ENCODE results near the gene FDXR.

The FDXR gene

GRCh38 chr17:74901353-74902135 lies 28.8 kb upstream of the FDXR start:
- no peak for DNase-seq (ENCODE audit: insufficient read length, low spot score)
- FAIRE-seq = peak; percentile 16

DNA sequence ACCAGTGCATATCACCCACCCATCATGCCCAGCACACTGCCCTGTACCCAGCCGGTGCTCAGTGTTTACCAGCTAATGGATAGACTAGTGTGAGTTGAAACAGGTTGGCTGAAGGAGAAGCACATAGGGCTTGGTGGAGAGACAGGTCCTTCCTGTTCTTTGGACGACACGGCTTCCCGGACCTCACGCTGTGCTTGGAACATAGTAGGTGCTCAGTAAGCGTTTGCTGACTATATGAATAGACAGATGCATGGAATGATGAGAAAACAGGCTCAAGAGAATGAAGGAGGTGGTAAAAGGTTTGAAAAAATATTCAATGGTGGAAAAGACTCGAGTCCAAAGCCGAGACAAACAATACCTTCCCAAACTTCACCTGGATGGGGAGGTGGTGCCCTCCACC lies 27.4 kb upstream of the FDXR start:
- no peak for DNase-seq (ENCODE audit: insufficient read length, low spot score)
- FAIRE-seq = no peak

- no peak for FAIRE-seq
- DNase-seq (ENCODE audit: insufficient read length, low spot score) = no peak
These were observed 25.7 kb upstream of the FDXR start for GRCh38 chr17:74898376-74898946.

DNA sequence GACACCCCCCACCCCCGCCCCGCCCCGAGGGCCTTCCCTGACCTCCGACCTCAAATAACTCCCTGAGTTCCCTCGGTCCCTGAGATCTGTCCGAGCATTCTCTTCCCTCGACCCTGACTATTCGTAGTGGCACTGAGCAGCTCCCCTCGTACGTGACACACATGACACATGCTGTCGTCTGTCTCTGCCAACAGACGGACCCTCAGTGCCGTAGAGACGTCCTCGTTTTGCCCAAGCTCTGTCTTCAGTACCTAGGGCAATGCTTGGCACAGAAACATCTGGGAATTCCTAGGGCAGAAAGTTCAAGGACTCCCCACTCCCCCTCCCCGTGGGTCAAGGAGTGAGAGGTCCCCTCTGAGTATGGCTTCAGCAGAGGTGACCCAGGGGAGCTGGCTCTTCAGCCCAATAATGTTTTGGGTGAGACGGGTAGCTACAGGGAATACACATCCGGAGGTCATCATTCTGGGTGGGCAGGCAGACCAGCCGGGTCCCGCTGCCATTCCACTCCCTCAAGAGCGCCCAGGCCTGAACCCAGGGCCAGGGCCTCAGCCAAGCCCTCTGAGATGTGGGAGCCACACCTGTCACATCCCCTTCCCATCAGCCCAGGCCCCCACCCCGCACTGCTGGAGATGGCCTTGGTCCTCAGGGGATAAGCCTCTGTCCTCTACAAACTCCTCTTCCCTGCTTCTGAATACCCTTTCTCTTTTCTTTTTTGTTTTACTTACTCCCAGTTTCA lies 21.3 kb upstream of the FDXR start:
- FAIRE-seq = peak; percentile 73

DNA sequence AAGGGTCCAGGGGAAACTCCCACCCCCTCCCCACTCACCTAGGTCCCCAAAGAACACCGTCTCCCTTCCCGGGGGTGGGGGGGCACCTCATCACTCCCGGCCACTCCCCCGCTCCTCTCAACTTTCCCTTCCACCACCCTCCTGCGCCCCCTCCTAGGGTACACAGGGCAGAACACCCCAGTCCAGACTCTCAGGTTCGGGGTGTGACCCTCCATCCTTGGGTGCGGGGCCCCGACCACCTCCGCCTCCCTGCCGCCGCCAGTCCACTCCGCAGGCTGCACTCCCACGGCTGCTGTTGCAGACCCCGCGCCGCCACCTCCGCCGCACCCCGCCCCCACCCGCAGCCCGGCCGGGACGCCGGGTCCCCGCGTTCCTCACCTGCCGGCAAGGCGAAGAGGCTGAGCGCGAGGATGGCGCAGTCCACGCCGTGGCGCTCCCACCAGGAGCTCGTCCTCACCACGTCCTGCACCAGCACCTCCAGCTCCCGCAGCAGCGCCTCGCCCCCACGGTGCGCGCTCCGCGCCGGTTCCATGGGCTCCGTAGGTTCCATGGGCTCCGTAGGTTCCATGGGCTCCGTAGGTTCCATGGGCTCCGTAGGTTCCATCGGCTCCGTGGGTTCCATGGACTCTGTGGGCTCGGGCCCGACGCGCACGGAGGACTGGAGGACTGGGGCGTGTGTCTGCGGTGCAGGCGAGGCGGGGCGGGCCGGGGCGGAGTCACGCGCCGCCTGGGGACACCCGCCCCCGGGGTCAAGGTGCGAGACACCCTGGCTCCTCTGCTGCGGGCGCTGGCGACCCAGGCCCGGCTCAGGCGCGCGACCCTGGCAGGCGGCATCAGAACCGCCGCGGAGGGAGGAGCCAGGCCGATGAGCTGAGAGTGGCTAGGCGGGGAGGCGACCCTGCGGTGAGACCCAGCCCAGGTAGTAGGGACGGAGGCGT lies 20.4 kb upstream of the FDXR start, which contains the start of gene FADS6:
Gene FADS6 (minus strand): TSS at position 660 of the 938 bp plus-strand sequence. CDS start 38 bp downstream, at position 622.
- no peak for DNase-seq (ENCODE audit: insufficient read length, low spot score)
- FAIRE-seq = peak; percentile 26

More for the DNA sequence above, 21.3 kb upstream of the FDXR start:
- DNase-seq (ENCODE audit: insufficient read length, low spot score) = no peak

DNA sequence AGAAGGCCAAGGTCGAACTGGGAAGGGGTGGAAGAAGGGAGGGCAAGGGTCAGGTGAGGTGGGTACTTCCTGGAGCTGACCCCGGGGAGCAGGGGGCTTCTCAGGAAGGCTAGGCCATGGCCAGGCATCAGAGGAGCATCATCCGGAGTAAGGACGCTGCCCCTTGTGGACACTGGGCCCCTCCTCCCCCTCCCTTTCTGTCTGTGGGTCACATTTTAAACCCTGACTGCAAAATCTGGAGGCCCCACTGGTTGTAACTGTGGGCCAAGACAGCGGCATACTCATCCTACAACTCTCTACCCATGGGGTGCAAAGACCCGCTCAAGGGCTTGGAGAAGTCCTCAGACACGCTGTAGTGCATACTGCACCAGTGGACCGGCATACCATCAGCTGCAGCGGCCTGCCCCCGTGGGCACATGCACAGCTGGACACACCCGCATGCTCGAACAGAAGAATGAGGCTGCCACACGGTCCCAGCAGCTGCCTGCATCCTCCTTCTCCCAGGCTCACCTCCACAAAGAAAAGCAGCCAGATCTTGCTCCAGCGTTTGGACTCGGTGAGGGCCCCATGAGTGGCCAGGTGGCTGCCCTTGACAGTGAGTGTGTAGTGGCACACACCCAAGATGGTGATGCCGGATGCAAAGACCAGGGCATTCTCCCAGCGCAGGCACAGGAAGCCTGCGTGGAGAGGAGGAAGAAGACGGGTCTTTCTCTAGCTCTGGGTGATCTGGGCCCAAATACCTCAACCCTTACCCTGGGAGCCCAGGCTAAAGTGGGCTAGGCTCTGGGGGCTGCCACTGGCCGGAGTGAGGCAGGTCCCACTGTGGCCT lies 19.4 kb upstream of the FDXR start:
- FAIRE-seq (peak; percentile 72), DNase-seq (ENCODE audit: insufficient read length, low spot score) (no peak)

GRCh38 chr17:74890554-74890953 lies 17.8 kb upstream of the FDXR start:
- no peak for DNase-seq (ENCODE audit: insufficient read length, low spot score)

DNA sequence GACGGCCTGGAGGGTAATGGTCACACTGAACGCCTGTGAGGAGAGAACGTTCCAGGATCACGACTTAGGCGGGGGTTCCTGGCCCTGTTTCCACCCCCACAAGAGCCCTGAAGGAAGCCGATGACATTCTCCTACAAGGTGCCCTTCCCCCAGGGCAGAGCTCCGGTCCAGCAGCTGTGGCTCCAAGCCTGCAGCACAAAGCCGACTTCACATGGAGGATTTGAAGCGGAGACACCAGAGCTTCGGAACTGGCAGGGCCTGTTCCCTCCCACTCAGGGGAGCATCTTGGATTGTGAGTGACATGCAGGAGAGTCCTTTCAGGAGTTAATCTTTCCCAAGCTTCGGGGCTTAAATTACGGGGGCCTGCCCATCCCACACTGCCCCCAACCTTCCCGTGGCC lies 15.7 kb upstream of the FDXR start:
- FAIRE-seq (no peak), DNase-seq (ENCODE audit: insufficient read length, low spot score) (no peak)

More at GRCh38 chr17:74890554-74890953, 17.8 kb upstream of the FDXR start:
- FAIRE-seq = no peak

- DNase-seq (ENCODE audit: insufficient read length, low spot score) (no peak), FAIRE-seq (no peak)
These were observed 10.5 kb upstream of the FDXR start for GRCh38 chr17:74883241-74883745.

- FAIRE-seq (peak; percentile 67), DNase-seq (ENCODE audit: insufficient read length, low spot score) (no peak)
These were observed 9.9 kb upstream of the FDXR start for GRCh38 chr17:74882517-74883240.

GRCh38 chr17:74881073-74881472 lies 8.3 kb upstream of the FDXR start:
- DNase-seq (ENCODE audit: insufficient read length, low spot score) (no peak), FAIRE-seq (no peak)

GRCh38 chr17:74879308-74879707 lies 6.5 kb upstream of the FDXR start:
- DNase-seq (ENCODE audit: insufficient read length, low spot score) (no peak), FAIRE-seq (no peak)

DNA sequence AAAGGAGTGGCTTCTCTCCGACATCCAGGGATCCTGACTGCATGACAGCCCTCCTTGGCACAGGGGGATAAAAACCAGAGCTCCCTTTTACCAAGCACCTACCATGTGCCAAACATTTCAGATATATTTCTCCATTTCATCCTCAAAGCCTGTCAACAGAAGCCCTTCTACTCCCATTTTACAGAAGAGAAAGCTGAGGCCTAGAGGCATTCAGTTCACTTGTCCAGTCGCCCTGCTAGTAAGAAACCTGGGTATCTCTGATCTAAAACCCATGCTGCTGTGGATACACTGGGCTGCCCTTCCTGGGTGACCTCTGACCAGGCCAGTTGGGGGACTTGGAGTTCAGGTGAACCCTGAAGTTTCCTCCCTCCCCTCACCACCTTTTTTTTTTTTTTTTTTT lies 5.9 kb upstream of the FDXR start:
- no peak for FAIRE-seq
- no peak for DNase-seq (ENCODE audit: insufficient read length, low spot score)

GRCh38 chr17:74877592-74878548 lies 5.1 kb upstream of the FDXR start:
- DNase-seq (ENCODE audit: insufficient read length, low spot score) (no peak), FAIRE-seq (no peak)

DNA sequence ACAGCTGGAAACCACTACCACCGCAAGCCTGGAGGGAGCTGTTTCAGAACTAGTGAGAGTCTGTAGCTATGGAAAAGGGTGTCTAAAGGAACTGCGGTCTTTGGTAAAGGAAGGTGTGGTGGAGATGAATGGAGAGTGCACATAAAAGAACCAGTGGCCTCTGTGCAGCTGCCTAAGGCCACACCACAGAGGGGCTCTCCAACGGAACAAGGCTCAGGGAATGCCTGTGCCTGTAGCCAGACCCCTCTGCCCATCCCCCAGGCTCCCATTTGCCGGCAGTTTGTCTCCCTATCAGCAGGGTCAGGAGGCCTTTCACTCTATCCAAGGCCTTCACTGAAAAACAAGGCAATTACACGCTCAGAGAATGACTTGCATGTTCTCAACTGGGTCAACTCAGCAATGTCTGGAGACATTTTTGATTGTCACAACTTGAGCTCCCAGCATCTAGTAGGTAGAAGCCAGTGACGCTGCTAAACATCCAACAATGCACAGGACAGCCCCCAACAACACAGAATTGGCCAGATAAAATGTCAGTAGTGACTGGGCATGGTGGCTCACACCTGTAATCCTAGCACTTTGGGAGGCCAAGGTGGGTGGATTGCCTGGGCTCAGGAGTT lies 3.3 kb upstream of the FDXR start:
- no peak for DNase-seq (ENCODE audit: insufficient read length, low spot score)
- FAIRE-seq = no peak

- FAIRE-seq (no peak), DNase-seq (ENCODE audit: insufficient read length, low spot score) (no peak)
These were observed 2.6 kb upstream of the FDXR start for GRCh38 chr17:74875155-74875976.
